WTC11 (cell line): ENCODE results near the gene MSANTD1. TPM values are rescaled to one million over a fixed set of nuclear protein-coding genes. Genes with fewer than 3 reads are reported as not detected.

ENCODE experiments used
- ATAC-seq: fragments of 200-7000 bp; cut with Tn5 transposase; 2 replicates; pipeline ENCODE4 v1.10.0; 2021; ENCODE audit warnings: mild to moderate bottlenecking, moderate library complexity
- CTCF ChIA-PET: fragments of 300-600 bp; sonication (Branson Sonifier 250); formaldehyde crosslinking; loops from one replicate; lab custom pipeline; 2021; ENCODE audit warnings: antibody characterized with exemption; lab: Charles Lee
- POLR2A ChIA-PET: fragments of 350-600 bp; sonication (Branson Sonifier 250); formaldehyde crosslinking; loops from one replicate; lab custom pipeline; 2021; ENCODE audit warnings: antibody characterized with exemption; lab: Charles Lee
- DNase-seq: peaks from one replicate; pipeline ENCODE4 v3.0.0; 2021; ENCODE audit warnings: low spot score
- H3K27ac Mint-ChIP-seq: 2 replicates; pipeline ENCODE4 v1.8.0; 2021; ENCODE audit warnings: mixed read lengths
- H3K27me3 Mint-ChIP-seq: 2 replicates; pipeline ENCODE4 v1.8.0; 2021; ENCODE audit warnings: low read depth, mild to moderate bottlenecking, moderate library complexity, mixed read lengths
- H3K36me3 Mint-ChIP-seq: 2 replicates; pipeline ENCODE4 v1.8.0; 2021; ENCODE audit warnings: mixed read lengths
- H3K4me1 Mint-ChIP-seq: 2 replicates; pipeline ENCODE4 v1.8.0; 2022; ENCODE audit warnings: mixed read lengths
- H3K4me3 Mint-ChIP-seq: 2 replicates; pipeline ENCODE4 v1.8.0; 2021; ENCODE audit warnings: mild to moderate bottlenecking, moderate library complexity, mixed read lengths
- H3K9me3 Mint-ChIP-seq: 2 replicates; pipeline ENCODE4 v1.8.0; 2021; ENCODE audit warnings: mixed read lengths
- CREM ChIP-seq: sonication (generic); formaldehyde crosslinking; IDR thresholded peaks from 2 replicates; pipeline ENCODE4 v1.8.1; 2022; ENCODE audit warnings: mild to moderate bottlenecking, missing genetic modification reagents, moderate library complexity
- CTCF ChIP-seq: fragments of 200-600 bp; IDR thresholded peaks from 2 replicates; pipeline ENCODE4 v1.8.0; 2022; ENCODE audit warnings: antibody characterized with exemption
- EMX1 ChIP-seq: fragments of 250-450 bp; sonication (Bioruptor Pico); IDR thresholded peaks from 2 replicates; pipeline ENCODE4 v1.8.0; 2021; ENCODE audit warnings: mild to moderate bottlenecking
- ESRRA ChIP-seq: sonication (generic); formaldehyde crosslinking; IDR thresholded peaks from 2 replicates; pipeline ENCODE4 v1.8.1; 2022; ENCODE audit warnings: mild to moderate bottlenecking, missing genetic modification reagents, borderline replicate concordance
- FOXJ3 ChIP-seq: sonication (generic); formaldehyde crosslinking; IDR thresholded peaks from 2 replicates; pipeline ENCODE4 v1.9.0; 2021; ENCODE audit warnings: missing genetic modification reagents, mild to moderate bottlenecking, borderline replicate concordance
- FOXP4 ChIP-seq: sonication (generic); formaldehyde crosslinking; IDR thresholded peaks from 2 replicates; pipeline ENCODE4 v1.8.0; 2022; ENCODE audit warnings: mild to moderate bottlenecking, missing genetic modification reagents
- GRHL2 ChIP-seq: fragments of 250-450 bp; sonication (Bioruptor Pico); IDR thresholded peaks from 2 replicates; pipeline ENCODE4 v1.8.0; 2022; ENCODE audit warnings: mild to moderate bottlenecking, moderate library complexity; ENCODE audit not compliant: insufficient replicate concordance, severe bottlenecking
- GTF2I ChIP-seq: fragments of 250-450 bp; sonication (Bioruptor Pico); conservative IDR thresholded peaks from 2 replicates; pipeline ENCODE4 v1.4.0; 2021; ENCODE audit warnings: mild to moderate bottlenecking
- IRF2 ChIP-seq: sonication (generic); formaldehyde crosslinking; IDR thresholded peaks from 2 replicates; pipeline ENCODE4 v1.8.0; 2022; ENCODE audit warnings: low read depth, missing genetic modification reagents, borderline replicate concordance
- JUN ChIP-seq: sonication (generic); formaldehyde crosslinking; IDR thresholded peaks from 2 replicates; pipeline ENCODE4 v1.8.0; 2023; ENCODE audit warnings: mild to moderate bottlenecking, missing genetic modification reagents
- KAT7 ChIP-seq: sonication (generic); formaldehyde crosslinking; IDR thresholded peaks from 2 replicates; pipeline ENCODE4 v1.8.1; 2023; ENCODE audit warnings: missing genetic modification reagents, mild to moderate bottlenecking, borderline replicate concordance
- MXD4 ChIP-seq: fragments of 250-450 bp; sonication (Bioruptor Pico); IDR thresholded peaks from 2 replicates; pipeline ENCODE4 v1.8.0; 2021; ENCODE audit warnings: mild to moderate bottlenecking, moderate library complexity, borderline replicate concordance
- MYBL2 ChIP-seq: sonication (generic); formaldehyde crosslinking; IDR thresholded peaks from 2 replicates; pipeline ENCODE4 v1.8.1; 2023; ENCODE audit warnings: mild to moderate bottlenecking, moderate library complexity, missing genetic modification reagents
- NFE2L1 ChIP-seq: sonication (generic); formaldehyde crosslinking; IDR thresholded peaks from 2 replicates; pipeline ENCODE4 v1.8.1; 2023; ENCODE audit warnings: missing genetic modification reagents
- NFYB ChIP-seq: sonication (generic); formaldehyde crosslinking; conservative IDR thresholded peaks from 2 replicates; pipeline ENCODE4 v1.8.0; 2022; ENCODE audit warnings: low read depth, missing genetic modification reagents
- RORB ChIP-seq: fragments of 250-450 bp; sonication (Bioruptor Pico); IDR thresholded peaks from 2 replicates; pipeline ENCODE4 v1.9.0; 2021; ENCODE audit warnings: mild to moderate bottlenecking
- SMAD3 ChIP-seq: sonication (generic); formaldehyde crosslinking; IDR thresholded peaks from 2 replicates; pipeline ENCODE4 v1.8.0; 2022; ENCODE audit warnings: missing genetic modification reagents, mild to moderate bottlenecking, borderline replicate concordance
- SMAD4 ChIP-seq: sonication (generic); formaldehyde crosslinking; IDR thresholded peaks from 2 replicates; pipeline ENCODE4 v1.8.0; 2022; ENCODE audit warnings: mild to moderate bottlenecking, missing genetic modification reagents
- SOX15 ChIP-seq: fragments of 250-450 bp; sonication (Bioruptor Pico); IDR thresholded peaks from 2 replicates; pipeline ENCODE4 v1.9.0; 2021; ENCODE audit warnings: mild to moderate bottlenecking
- ZMAT4 ChIP-seq: fragments of 250-450 bp; sonication (Bioruptor Pico); IDR thresholded peaks from 2 replicates; pipeline ENCODE4 v1.9.0; 2021; ENCODE audit warnings: mild to moderate bottlenecking
- ZNF138 ChIP-seq: sonication (generic); formaldehyde crosslinking; conservative IDR thresholded peaks from 2 replicates; pipeline ENCODE4 v1.8.1; 2022; ENCODE audit warnings: mild to moderate bottlenecking, moderate library complexity, missing genetic modification reagents
- ZNF512 ChIP-seq: sonication (generic); formaldehyde crosslinking; IDR thresholded peaks from 2 replicates; pipeline ENCODE4 v1.8.1; 2022; ENCODE audit warnings: missing genetic modification reagents, borderline replicate concordance
- total RNA-seq: library from RNA; stranded (reverse); gene quantifications from 3 replicates; pipeline ENCODE4 v1.2.3, GENCODE V29; 2021

MSANTD1 gene
- total RNA-seq, 1 experiment from 2014 or later, result 0.98 TPM

DNA sequence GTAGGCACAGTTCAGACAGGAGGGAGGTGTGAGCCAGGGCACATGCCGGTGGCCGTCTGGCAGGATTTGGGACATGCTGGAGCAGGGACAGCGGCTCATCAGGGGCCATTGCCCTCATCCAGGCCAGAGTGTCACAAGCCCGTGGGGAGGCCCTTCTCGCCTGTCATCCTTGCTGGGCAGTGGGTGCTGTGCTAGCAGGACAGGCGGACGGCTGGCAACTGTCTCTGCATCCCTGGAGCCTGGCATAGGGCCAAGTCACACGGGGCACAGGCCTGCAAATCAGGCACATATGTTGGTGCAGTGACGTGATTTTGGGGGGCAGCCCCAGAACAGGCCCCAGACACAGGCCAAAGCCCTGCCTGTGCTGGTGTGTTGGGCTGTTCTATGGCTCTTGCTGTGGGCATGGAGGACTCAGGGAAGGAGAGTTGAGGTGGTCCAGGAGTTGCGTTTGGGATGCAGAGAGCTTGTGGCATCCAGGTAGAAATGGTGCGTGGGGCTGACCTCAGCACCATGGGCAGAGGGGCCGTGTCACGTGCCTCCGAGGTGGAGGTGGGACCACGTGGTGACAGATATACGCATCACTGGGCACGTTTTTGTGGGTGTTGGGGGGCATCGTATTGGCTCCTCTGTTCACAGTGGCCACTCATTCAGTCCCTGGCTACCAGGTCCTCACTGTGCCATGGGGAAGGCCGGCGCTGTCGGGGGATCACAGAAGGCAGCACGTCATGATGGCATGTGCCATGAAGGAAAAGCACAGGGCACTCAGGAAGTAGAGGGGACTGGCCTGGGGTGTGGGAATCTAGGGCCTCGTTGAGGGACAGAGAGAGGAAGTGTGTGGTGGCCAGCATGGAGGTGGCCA is 14.6 kb upstream of the MSANTD1 start:
- peaks cover 2% of the 10 kb centered on the region for H3K9me3 Mint-ChIP-seq
- H3K27ac Mint-ChIP-seq, result no peak overlapping the region; the same call in 1 of the 2 replicates
- CTCF ChIA-PET, result interaction anchor here (0.9 to 2.6 kb wide), 5 partner anchors 10 to 84 kb away, joined by 3 to 11 read pairs (median 4); partner anchors contain the start of gene MSANTD1
- no peak overlapping the region for H3K4me3 Mint-ChIP-seq
- TF ChIP-seq SOX15 (CRISPR knock-in tag) (no peak), ZNF512 (CRISPR knock-in tag) (no peak), GTF2I (CRISPR knock-in tag) (no peak), MXD4 (no peak)
- peaks cover 20% of the 10 kb centered on the region for H3K27me3 Mint-ChIP-seq
- H3K36me3 Mint-ChIP-seq, result peaks cover 63% of the 10 kb centered on the region
- ATAC-seq (no peak), DNase-seq (no peak)
- H3K4me1 Mint-ChIP-seq, result peaks cover 15% of the 10 kb centered on the region
- POLR2A ChIA-PET, result no interaction called here

- no peak for ATAC-seq
- H3K9me3 Mint-ChIP-seq, result no peaks in the 10 kb centered on the region
- H3K36me3 Mint-ChIP-seq, result peaks cover 57% of the 10 kb centered on the region
- ChIA-PET POLR2A (no interaction called here), CTCF (interaction anchor here (2.6 kb wide), 1 partner anchor 84 kb away, joined by 8 read pairs; no protein-coding TSS in a partner anchor)
- TF ChIP-seq GRHL2 (CRISPR knock-in tag) (no peak), FOXP4 (CRISPR knock-in tag) (no peak), FOXJ3 (no peak), NFYB (CRISPR knock-in tag) (no peak), MYBL2 (no peak), JUN (CRISPR knock-in tag) (no peak), ZNF138 (CRISPR knock-in tag) (no peak), NFE2L1 (CRISPR knock-in tag) (no peak), ESRRA (CRISPR knock-in tag) (no peak), ZMAT4 (CRISPR knock-in tag) (no peak), RORB (CRISPR knock-in tag) (no peak), CREM (CRISPR knock-in tag) (no peak), SMAD3 (CRISPR knock-in tag) (no peak), KAT7 (CRISPR knock-in tag) (no peak), IRF2 (CRISPR knock-in tag) (no peak), SMAD4 (CRISPR knock-in tag) (no peak), CTCF (no peak), EMX1 (CRISPR knock-in tag) (no peak)
- TF ChIP-seq, all 79 proteins: peak for 0
- H3K27ac Mint-ChIP-seq, result no peak overlapping the region
- no peak overlapping the region for H3K4me3 Mint-ChIP-seq
- DNase-seq, result no peak
- H3K27me3 Mint-ChIP-seq, result peaks cover 20% of the 10 kb centered on the region
- H3K4me1 Mint-ChIP-seq, result peaks cover 15% of the 10 kb centered on the region
Measured at GRCh38 chr4:3235030-3235345, 14.0 kb upstream of the MSANTD1 start.
